ENCODE measurements around the gene PSME2.
A peak's percentile ranks its signal among the peaks of the same experiment; 100 is the strongest.

PSME2 gene

DNA sequence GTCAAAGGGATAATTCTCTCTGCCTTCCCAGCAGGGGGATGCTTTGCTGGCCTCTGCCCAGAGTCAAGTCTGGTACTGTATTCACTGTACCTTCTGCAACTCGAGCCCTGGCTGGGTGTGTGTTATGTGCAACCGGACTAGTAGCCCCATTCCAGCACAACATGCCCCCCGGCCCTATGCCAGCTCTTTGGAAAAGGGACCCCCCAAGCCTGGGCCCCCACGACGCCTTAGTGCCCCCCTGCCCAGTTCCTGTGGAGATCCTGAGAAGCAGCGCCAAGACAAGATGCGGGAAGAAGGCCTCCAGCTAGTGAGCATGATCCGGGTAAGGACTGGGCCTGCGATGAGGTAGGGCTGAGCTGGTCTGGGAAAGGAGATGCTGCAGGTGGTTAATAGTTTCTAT is 4.2 kb upstream of the PSME2 start:
- TF ChIP-seq, protein P1, sequence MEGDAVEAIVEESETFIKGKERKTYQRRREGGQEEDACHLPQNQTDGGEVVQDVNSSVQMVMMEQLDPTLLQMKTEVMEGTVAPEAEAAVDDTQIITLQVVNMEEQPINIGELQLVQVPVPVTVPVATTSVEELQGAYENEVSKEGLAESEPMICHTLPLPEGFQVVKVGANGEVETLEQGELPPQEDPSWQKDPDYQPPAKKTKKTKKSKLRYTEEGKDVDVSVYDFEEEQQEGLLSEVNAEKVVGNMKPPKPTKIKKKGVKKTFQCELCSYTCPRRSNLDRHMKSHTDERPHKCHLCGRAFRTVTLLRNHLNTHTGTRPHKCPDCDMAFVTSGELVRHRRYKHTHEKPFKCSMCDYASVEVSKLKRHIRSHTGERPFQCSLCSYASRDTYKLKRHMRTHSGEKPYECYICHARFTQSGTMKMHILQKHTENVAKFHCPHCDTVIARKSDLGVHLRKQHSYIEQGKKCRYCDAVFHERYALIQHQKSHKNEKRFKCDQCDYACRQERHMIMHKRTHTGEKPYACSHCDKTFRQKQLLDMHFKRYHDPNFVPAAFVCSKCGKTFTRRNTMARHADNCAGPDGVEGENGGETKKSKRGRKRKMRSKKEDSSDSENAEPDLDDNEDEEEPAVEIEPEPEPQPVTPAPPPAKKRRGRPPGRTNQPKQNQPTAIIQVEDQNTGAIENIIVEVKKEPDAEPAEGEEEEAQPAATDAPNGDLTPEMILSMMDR (IDR thresholded peaks at IDR 0.05; ENCODE audit: low read depth, low read length): no peak

DNA sequence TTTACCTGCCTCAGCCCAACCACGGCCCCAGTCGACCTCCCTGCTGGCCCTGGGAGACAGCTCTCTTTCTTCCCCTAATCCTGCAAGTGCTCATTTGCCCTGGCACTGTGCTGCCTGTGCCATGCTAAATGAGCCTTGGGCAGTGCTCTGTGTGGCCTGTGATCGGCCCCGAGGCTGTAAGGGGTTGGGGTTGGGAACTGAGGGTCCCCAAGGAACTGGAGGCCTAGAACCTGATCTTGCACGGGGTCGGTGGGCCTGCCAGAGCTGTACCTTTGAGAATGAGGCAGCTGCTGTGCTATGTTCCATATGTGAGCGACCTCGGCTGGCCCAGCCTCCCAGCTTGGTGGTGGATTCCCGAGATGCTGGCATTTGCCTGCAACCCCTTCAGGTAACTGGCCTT is 3.7 kb upstream of the PSME2 start:
- no peak overlapping the region for H3K4me3 ChIP-seq (ENCODE audit: low read depth, low read length)
- TF ChIP-seq, protein P1 (IDR thresholded peaks at IDR 0.05; ENCODE audit: low read depth, low read length): no peak

More for the DNA sequence above, 4.2 kb upstream of the PSME2 start:
- H3K4me3 ChIP-seq (ENCODE audit: low read depth, low read length): no peak overlapping the region

DNA sequence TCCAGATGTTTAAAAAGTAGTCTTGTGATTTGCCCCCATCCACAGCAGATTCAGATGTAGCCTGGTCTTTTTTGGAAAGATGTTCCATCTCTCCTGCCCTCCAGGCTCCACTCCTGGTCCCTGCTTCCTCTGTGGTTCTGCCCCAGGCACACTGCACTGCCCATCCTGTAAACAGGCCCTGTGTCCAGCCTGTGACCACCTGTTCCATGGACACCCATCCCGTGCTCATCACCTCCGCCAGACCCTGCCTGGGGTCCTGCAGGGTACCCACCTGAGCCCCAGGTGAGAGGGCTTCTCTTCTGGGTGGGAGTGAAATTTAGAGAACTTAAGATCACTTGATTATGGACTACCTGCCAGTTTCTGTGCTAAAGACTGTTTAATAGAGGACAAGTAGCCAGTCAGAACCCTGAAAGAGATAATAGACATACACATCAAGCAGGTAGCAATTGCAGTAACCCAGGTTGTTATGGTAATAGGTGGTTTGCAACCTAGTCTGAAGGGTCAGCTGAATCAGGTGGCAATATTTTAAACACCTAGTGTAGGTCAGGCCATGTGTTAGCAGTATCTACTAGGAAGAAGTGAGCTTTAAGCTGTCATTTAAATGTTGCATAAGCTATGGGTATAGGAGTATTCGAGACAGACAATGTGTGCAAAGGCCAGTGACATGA is 3.0 kb upstream of the PSME2 start:
- H3K4me3 ChIP-seq (ENCODE audit: low read depth, low read length): no peak overlapping the region
- TF ChIP-seq, protein P1 (IDR thresholded peaks at IDR 0.05; ENCODE audit: low read depth, low read length): no peak

DNA sequence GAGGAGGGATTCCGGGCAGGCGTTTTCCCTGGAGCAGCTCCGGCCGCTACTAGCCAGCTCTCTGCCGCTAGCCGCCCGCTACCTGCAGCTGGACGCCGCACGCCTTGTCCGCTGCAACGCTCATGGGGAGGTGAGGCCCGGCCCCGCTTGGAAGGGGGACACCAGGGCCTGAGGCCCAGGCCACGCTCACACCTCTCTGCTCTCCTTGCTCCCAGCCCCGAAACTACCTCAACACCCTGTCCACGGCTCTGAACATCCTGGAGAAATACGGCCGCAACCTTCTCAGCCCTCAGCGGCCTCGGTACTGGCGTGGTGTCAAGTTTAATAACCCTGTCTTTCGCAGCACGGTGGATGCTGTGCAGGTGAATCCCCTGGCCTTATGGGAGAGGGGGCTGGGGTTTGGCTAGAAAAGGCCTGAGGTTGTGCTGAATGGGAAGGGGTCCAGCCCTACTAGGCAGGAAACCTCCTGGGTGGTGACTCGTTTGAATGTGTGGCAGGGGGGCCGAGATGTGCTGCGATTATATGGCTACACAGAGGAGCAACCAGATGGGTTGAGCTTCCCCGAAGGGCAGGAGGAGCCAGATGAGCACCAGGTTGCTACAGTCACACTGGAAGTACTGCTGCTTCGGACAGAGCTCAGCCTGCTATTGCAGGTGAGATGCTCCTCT is 1.5 kb upstream of the PSME2 start:
- TF ChIP-seq, protein P1 (IDR thresholded peaks at IDR 0.05; ENCODE audit: low read depth, low read length): no peak
- peak overlapping the region; percentile 75 for H3K4me3 ChIP-seq (ENCODE audit: low read depth, low read length)

DNA sequence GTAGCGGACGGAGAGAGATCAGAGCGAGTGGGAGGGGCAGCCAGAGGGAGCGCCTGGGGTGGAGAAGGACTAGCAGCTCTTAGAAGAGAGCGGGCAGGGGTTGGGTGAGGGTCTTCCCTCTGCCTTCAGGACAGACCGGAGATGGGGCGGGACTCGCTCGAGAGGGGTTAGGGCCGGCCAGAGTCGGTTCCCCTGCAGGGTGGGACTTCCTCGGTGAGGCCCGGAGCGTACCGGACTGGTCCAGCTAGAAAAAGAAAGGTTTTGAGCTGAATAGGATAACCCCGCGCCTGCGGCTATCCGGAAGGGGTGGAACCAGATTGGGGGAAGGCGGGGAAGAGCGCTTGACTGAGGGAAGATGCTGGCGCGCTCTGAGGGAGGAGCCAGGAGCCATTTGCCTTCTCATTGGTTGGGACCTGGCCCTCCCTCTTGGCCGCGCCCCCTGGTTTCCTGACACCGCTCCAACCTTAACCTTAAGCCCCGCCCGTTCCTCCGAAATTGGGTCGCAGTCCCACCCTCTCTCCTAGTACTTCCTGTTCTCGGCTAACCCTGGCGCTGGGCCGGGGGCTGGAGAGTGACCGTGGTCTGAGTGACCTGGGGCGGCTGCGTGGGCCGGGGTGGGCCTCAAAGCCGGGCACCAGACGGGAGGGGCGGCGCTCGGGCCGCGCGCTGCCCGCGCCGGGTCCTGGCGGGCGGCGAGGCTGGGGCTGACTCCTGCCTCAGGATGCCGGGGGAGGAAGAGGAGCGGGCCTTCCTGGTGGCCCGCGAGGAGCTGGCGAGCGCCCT is 759 bp upstream of the PSME2 start, which contains the start of gene RNF31:
Gene RNF31 (plus strand): TSS at position 521 of the 783 bp plus-strand sequence. CDS start 201 bp downstream, at position 722.
- TF ChIP-seq, protein P1 (IDR thresholded peaks at IDR 0.05; ENCODE audit: low read depth, low read length): no peak

DNA sequence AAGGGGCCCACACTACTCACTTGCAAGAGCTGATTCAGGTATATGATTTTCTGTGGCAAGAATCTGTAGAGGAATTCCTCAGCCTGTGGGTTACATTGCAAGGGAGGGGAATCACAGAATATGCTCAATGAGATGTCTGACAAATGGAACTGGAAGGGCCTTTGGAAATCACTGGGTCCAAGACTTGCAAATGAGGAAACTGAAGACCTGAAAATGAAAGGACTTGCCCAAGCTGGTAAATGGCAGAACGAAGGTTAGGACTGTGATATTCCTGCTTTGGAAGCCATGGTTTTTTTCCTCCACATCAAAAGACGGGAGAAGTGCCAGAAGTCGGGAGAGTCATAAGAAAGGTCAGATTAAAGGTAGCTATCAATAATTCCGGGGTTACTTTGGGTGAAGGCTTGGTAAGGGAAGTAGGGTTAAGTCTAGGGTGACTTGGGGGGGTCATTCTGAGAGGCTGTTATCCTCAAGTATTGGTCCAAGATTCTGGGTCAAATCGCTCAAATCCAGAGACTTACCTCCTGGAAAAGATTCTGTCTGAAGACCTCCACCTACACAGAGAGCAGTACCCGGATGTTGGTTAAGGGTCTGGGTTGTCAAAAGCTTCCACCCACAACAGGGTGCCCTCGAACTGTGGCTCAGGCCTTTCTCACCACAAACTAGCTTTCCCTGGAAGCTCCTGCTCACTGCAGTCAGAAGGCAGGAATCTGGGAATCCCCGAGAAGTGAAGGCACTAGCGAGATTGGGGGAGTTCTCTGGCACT is 539 bp downstream of the PSME2 start:
- peak overlapping the region; percentile 75 for H3K4me3 ChIP-seq (ENCODE audit: low read depth, low read length)
- TF ChIP-seq, protein P1 (IDR thresholded peaks at IDR 0.05; ENCODE audit: low read depth, low read length): no peak

More for the DNA sequence above, 759 bp upstream of the PSME2 start, which contains the start of gene RNF31:
- H3K4me3 ChIP-seq (ENCODE audit: low read depth, low read length): peak within 1 kb of the TSS; percentile 75

Data from WI38 (cell line).